GM23248 (cell line): ENCODE measurements around the gene PRLR.

Experiments
- EZH2 ChIP-seq: fragments of 200-600 bp; sonication (generic); IDR thresholded peaks from 2 replicates; pipeline ENCODE4 v1.6.1; 2018; ENCODE audit warnings: antibody characterized with exemption, mild to moderate bottlenecking; ENCODE audit not compliant: insufficient read depth, poor library complexity, severe bottlenecking
- EZH2phosphoT487 ChIP-seq: fragments of 200-600 bp; sonication (generic); IDR thresholded peaks from 2 replicates; pipeline ENCODE4 v1.6.1; 2018; ENCODE audit warnings: antibody characterized with exemption, moderate library complexity, mild to moderate bottlenecking, low read depth; ENCODE audit not compliant: insufficient read depth

DNA sequence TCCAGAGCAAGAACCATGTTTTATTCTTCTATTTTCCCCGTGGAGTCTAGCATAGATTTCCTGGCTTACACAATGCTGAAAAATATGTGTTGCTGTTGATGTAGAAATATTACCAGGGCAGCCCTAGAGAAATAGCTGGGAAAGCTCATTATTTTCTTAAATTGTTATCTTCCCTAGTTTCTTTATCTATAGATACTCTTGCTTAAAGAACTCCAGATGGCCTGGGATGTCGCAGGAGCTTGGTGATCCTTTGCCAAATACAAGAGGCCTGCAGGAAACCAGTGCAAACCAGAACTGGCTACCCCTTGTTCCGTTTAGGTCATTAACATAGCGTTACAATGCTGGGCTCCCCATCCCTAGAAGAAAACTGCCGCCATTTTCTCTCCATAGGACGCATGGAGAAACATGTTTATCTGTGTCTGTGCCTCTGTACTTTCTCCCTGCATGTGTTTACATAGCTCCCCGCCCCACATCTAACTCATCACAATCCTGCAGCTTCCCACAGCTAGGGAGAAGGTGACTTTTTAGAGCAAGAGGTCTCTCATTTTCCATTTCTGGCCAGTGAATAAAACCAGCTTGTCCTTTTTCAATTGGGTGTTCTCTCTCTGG lies 6.4 kb downstream of the PRLR start:
- TF ChIP-seq EZH2 (no peak), EZH2phosphoT487 (no peak)
